Measurements from ENCODE around the gene ARHGEF28. TPM values are rescaled to one million over a fixed set of nuclear protein-coding genes. Genes with fewer than 3 reads are reported as not detected.
A peak's percentile ranks its signal among the peaks of the same experiment; 100 is the strongest.

ARHGEF28 gene
- total RNA-seq, 1 donor from 2014 or later = 8.5 TPM

DNA sequence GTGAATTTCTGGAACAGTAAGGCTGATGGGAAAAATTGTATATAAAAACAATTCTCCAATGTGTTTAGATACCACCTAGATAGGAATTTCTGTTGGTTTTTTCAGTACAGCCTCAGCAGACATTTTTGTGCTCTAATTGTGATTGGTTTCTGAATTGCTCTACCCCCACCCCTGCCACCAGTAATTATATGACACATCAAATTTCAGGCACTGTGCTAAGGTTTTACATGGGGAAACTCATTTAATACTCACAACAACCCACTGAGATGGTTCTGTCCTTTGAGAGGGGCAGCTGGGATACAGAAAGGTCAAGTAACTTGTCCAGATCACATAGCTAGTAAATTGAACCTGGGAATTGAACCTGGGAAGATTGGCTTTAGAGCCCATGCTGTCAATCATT lies 288.0 kb downstream of the ARHGEF28 start:
- Histone ChIP-seq H3K79me2 (ENCODE audit: insufficient read depth, low read length) (no peaks in the 10 kb centered on the region), H3K9me3 (ENCODE audit: insufficient read depth, low read depth, low read length) (no peaks in the 10 kb centered on the region), H3K9ac (ENCODE audit: low read length) (no peak overlapping the region), H3K27me3 (ENCODE audit: insufficient read depth, low read length) (no peaks in the 10 kb centered on the region), H4K20me1 (ENCODE audit: insufficient read depth, low read length) (no peaks in the 10 kb centered on the region), H3K4me1 (ENCODE audit: insufficient read depth, low read length) (peaks cover 6% of the 10 kb centered on the region), H3K36me3 (ENCODE audit: insufficient read depth, low read length) (peaks cover 2% of the 10 kb centered on the region), H3K27ac (ENCODE audit: low read depth, low read length) (no peak overlapping the region), H2AFZ (ENCODE audit: low read depth, low read length) (no peak overlapping the region), H3K4me3 (ENCODE audit: insufficient read depth, low read depth, low read length) (no peak overlapping the region), H3K4me2 (ENCODE audit: low read length) (no peak overlapping the region)
- Mint-ChIP-seq H3K27ac (ENCODE audit: unreplicated experiment) (no peak overlapping the region), H3K4me1 (ENCODE audit: low read depth, unreplicated experiment) (peaks cover 9% of the 10 kb centered on the region), H3K36me3 (ENCODE audit: low read depth, unreplicated experiment) (peaks cover 5% of the 10 kb centered on the region), H3K9me3 (ENCODE audit: unreplicated experiment) (no peaks in the 10 kb centered on the region), H3K27me3 (ENCODE audit: low read depth, unreplicated experiment) (no peaks in the 10 kb centered on the region), H3K4me3 (ENCODE audit: unreplicated experiment) (no peak overlapping the region)
- TF ChIP-seq, protein P1, sequence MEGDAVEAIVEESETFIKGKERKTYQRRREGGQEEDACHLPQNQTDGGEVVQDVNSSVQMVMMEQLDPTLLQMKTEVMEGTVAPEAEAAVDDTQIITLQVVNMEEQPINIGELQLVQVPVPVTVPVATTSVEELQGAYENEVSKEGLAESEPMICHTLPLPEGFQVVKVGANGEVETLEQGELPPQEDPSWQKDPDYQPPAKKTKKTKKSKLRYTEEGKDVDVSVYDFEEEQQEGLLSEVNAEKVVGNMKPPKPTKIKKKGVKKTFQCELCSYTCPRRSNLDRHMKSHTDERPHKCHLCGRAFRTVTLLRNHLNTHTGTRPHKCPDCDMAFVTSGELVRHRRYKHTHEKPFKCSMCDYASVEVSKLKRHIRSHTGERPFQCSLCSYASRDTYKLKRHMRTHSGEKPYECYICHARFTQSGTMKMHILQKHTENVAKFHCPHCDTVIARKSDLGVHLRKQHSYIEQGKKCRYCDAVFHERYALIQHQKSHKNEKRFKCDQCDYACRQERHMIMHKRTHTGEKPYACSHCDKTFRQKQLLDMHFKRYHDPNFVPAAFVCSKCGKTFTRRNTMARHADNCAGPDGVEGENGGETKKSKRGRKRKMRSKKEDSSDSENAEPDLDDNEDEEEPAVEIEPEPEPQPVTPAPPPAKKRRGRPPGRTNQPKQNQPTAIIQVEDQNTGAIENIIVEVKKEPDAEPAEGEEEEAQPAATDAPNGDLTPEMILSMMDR (IDR thresholded peaks at IDR 0.05; ENCODE audit: insufficient read depth, low read depth, low read length) = no peak
- no peak for TF ChIP-seq EZH2 (IDR thresholded peaks at IDR 0.05; ENCODE audit: insufficient read depth, low read length)
- FAIRE-seq (no peak), DNase-seq (ENCODE audit: low read depth) (no peak)

DNA sequence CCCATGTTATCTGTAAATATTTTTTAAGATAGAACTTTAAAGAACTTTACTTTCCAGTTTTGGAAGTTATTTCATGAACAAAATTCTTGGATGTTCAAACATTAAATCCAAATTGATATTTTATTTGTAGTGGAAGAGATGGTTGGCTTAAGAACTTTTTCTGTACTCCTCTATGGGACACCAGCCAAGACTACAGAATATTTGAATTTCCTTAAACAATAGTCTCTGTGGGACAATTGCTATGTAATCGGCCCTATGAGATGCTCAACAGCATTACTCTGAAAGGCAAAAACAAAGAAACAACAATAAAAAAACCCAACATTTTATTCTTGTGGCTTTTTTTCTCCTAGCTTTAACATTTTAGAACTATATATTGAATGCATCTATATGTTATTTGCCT lies 289.3 kb downstream of the ARHGEF28 start:
- Histone ChIP-seq H4K20me1 (ENCODE audit: insufficient read depth, low read length) (no peaks in the 10 kb centered on the region), H2AFZ (ENCODE audit: low read depth, low read length) (no peak overlapping the region), H3K4me2 (ENCODE audit: low read length) (no peak overlapping the region), H3K27ac (ENCODE audit: low read depth, low read length) (no peak overlapping the region), H3K79me2 (ENCODE audit: insufficient read depth, low read length) (no peaks in the 10 kb centered on the region), H3K9ac (ENCODE audit: low read length) (no peak overlapping the region), H3K4me1 (ENCODE audit: insufficient read depth, low read length) (peaks cover 6% of the 10 kb centered on the region), H3K27me3 (ENCODE audit: insufficient read depth, low read length) (no peaks in the 10 kb centered on the region), H3K9me3 (ENCODE audit: insufficient read depth, low read depth, low read length) (no peaks in the 10 kb centered on the region), H3K36me3 (ENCODE audit: insufficient read depth, low read length) (peaks cover 2% of the 10 kb centered on the region), H3K4me3 (ENCODE audit: insufficient read depth, low read depth, low read length) (no peak overlapping the region)
- Mint-ChIP-seq H3K27ac (ENCODE audit: unreplicated experiment) (no peak overlapping the region), H3K4me1 (ENCODE audit: low read depth, unreplicated experiment) (peaks cover 7% of the 10 kb centered on the region), H3K36me3 (ENCODE audit: low read depth, unreplicated experiment) (peaks cover 2% of the 10 kb centered on the region), H3K27me3 (ENCODE audit: low read depth, unreplicated experiment) (no peaks in the 10 kb centered on the region), H3K9me3 (ENCODE audit: unreplicated experiment) (no peaks in the 10 kb centered on the region), H3K4me3 (ENCODE audit: unreplicated experiment) (no peak overlapping the region)
- TF ChIP-seq, protein P1 (IDR thresholded peaks at IDR 0.05; ENCODE audit: insufficient read depth, low read depth, low read length) = no peak
- no peak for TF ChIP-seq EZH2 (IDR thresholded peaks at IDR 0.05; ENCODE audit: insufficient read depth, low read length)
- DNase-seq (ENCODE audit: low read depth) (no peak), FAIRE-seq (no peak)

DNA sequence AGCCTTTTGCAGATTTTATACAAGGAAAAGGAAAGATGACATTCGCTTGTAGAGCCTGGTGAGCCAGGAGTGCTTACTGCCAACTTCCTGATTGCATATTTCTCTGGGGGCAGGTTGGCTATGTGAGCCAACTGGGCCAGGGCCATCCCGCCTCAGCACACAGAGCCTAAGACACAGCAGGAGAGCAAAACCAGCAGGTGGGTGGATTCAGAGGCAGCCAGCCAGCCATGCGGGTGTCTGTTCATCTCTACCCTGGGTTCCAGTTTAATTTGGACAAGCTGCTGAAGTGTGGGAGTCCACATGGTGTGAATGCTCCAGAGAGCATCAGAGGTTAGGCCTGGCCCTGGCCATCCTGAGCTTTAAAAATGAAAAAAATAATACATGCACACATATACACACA lies 291.4 kb downstream of the ARHGEF28 start:
- H3K27me3 Mint-ChIP-seq (ENCODE audit: low read depth, unreplicated experiment) = no peaks in the 10 kb centered on the region
- TF ChIP-seq EZH2 (IDR thresholded peaks at IDR 0.05; ENCODE audit: insufficient read depth, low read length) = no peak
- TF ChIP-seq, protein P1 (IDR thresholded peaks at IDR 0.05; ENCODE audit: insufficient read depth, low read depth, low read length) = no peak
- Histone ChIP-seq H3K9me3 (ENCODE audit: insufficient read depth, low read depth, low read length) (no peaks in the 10 kb centered on the region), H3K4me3 (ENCODE audit: insufficient read depth, low read depth, low read length) (no peak overlapping the region), H3K27ac (ENCODE audit: low read depth, low read length) (no peak overlapping the region), H2AFZ (ENCODE audit: low read depth, low read length) (no peak overlapping the region), H3K4me1 (ENCODE audit: insufficient read depth, low read length) (peaks cover 6% of the 10 kb centered on the region), H3K36me3 (ENCODE audit: insufficient read depth, low read length) (no peaks in the 10 kb centered on the region), H3K27me3 (ENCODE audit: insufficient read depth, low read length) (no peaks in the 10 kb centered on the region), H3K79me2 (ENCODE audit: insufficient read depth, low read length) (no peaks in the 10 kb centered on the region), H3K4me2 (ENCODE audit: low read length) (no peak overlapping the region), H4K20me1 (ENCODE audit: insufficient read depth, low read length) (no peaks in the 10 kb centered on the region), H3K9ac (ENCODE audit: low read length) (no peak overlapping the region)
- peaks cover 2% of the 10 kb centered on the region for H3K36me3 Mint-ChIP-seq (ENCODE audit: low read depth, unreplicated experiment)
- no peak overlapping the region for H3K4me3 Mint-ChIP-seq (ENCODE audit: unreplicated experiment)
- DNase-seq (ENCODE audit: low read depth) = peak; percentile 37
- FAIRE-seq = no peak
- no peaks in the 10 kb centered on the region for H3K9me3 Mint-ChIP-seq (ENCODE audit: unreplicated experiment)
- no peak overlapping the region for H3K27ac Mint-ChIP-seq (ENCODE audit: unreplicated experiment)
- H3K4me1 Mint-ChIP-seq (ENCODE audit: low read depth, unreplicated experiment) = peaks cover 10% of the 10 kb centered on the region
